HEK293 (cell line): ENCODE data around the gene SIGLEC5.

ENCODE experiments used
- REST ChIP-seq: fragments of 450-650 bp; formaldehyde crosslinking; IDR thresholded peaks from 2 replicates; pipeline ENCODE4 v1.5.1; 2016; ENCODE audit warnings: missing biosample characterization, missing genetic modification characterization
- ZNF10 ChIP-seq: fragments of 450-650 bp; formaldehyde crosslinking; IDR thresholded peaks from 2 replicates; pipeline ENCODE4 v1.5.1; 2017; ENCODE audit warnings: missing biosample characterization, missing genetic modification characterization
- ZNF274 ChIP-seq, 2 experiments: fragments of 200-500 bp in 1 of 2; fragments of 450-650 bp in 1 of 2; sonication (Bioruptor generic) in 1 of 2; formaldehyde crosslinking in 1 of 2; IDR thresholded peaks; 2 replicates each; pipeline versions ENCODE4 v1.5.1 to v1.6.1; 2014 to 2016; ENCODE audit warnings: borderline replicate concordance in 1 of 2, inconsistent platforms in 1 of 2, low read length in 1 of 2, missing biosample characterization in 1 of 2, missing genetic modification characterization in 1 of 2
- ZNF660 ChIP-seq: fragments of 450-650 bp; IDR thresholded peaks from 2 replicates; pipeline ENCODE4 v1.5.1; 2018; ENCODE audit warnings: missing biosample characterization, mild to moderate bottlenecking, missing genetic modification characterization
- TF ChIP-seq, protein P1 (sequence below): fragments of 450-650 bp; formaldehyde crosslinking; IDR thresholded peaks from 2 replicates; pipeline ENCODE4 v1.5.1; 2016; ENCODE audit warnings: missing biosample characterization, missing genetic modification characterization
- TF ChIP-seq, protein P2 (sequence below): fragments of 450-650 bp; formaldehyde crosslinking; IDR thresholded peaks from 2 replicates; pipeline ENCODE4 v1.5.1; 2016; ENCODE audit warnings: missing biosample characterization, missing genetic modification characterization

GRCh38 chr19:51637362-51637978 lies 7.3 kb upstream of the SIGLEC5 start:
- TF ChIP-seq, protein P1, sequence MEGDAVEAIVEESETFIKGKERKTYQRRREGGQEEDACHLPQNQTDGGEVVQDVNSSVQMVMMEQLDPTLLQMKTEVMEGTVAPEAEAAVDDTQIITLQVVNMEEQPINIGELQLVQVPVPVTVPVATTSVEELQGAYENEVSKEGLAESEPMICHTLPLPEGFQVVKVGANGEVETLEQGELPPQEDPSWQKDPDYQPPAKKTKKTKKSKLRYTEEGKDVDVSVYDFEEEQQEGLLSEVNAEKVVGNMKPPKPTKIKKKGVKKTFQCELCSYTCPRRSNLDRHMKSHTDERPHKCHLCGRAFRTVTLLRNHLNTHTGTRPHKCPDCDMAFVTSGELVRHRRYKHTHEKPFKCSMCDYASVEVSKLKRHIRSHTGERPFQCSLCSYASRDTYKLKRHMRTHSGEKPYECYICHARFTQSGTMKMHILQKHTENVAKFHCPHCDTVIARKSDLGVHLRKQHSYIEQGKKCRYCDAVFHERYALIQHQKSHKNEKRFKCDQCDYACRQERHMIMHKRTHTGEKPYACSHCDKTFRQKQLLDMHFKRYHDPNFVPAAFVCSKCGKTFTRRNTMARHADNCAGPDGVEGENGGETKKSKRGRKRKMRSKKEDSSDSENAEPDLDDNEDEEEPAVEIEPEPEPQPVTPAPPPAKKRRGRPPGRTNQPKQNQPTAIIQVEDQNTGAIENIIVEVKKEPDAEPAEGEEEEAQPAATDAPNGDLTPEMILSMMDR: no peak
- TF ChIP-seq ZNF660 (tag by site-specific recombination) (no peak), REST (tag by site-specific recombination) (no peak), ZNF274 (IDR thresholded peaks at IDR 0.05; ENCODE audit: low read length) (no peak), ZNF274 (tag by site-specific recombination; IDR thresholded peaks at IDR 0.05; ENCODE audit: borderline replicate concordance) (no peak), ZNF10 (tag by site-specific recombination) (no peak)
- TF ChIP-seq, protein P2, sequence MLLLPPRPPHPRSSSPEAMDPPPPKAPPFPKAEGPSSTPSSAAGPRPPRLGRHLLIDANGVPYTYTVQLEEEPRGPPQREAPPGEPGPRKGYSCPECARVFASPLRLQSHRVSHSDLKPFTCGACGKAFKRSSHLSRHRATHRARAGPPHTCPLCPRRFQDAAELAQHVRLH: no peak
